ENCODE measurements around the gene THBD. TPM values are rescaled to one million over a fixed set of nuclear protein-coding genes. Genes with fewer than 3 reads are reported as not detected.
A peak's percentile ranks its signal among the peaks of the same experiment; 100 is the strongest.

THBD gene
- total and polyA plus RNA-seq, 10 donors = 7.2 to 255 (median 61.4) TPM

- Histone ChIP-seq H3K9me3 (no peaks in the 10 kb centered on the region), H3K27ac (peak overlapping the region; percentile 48 to 96 (median 84)), H3K4me3 (peak overlapping the region in 2 of 8 donors; percentile 43 to 67), H3K27me3 (replicated peaks in 1 of 7) (no peaks in the 10 kb centered on the region), H3K4me1 (peaks cover 5 to 71% (median 59%) of the 10 kb centered on the region in 6 donors), H3K36me3 (peaks cover 0 to 3% (median 0%) of the 10 kb centered on the region in 6 donors)
- peak; percentile 85 for DNase-seq
- peak; percentile 57 to 84 (median 65) for TF ChIP-seq POLR2AphosphoS5 (IDR thresholded peaks at IDR 0.05)
- TF ChIP-seq, protein P1, sequence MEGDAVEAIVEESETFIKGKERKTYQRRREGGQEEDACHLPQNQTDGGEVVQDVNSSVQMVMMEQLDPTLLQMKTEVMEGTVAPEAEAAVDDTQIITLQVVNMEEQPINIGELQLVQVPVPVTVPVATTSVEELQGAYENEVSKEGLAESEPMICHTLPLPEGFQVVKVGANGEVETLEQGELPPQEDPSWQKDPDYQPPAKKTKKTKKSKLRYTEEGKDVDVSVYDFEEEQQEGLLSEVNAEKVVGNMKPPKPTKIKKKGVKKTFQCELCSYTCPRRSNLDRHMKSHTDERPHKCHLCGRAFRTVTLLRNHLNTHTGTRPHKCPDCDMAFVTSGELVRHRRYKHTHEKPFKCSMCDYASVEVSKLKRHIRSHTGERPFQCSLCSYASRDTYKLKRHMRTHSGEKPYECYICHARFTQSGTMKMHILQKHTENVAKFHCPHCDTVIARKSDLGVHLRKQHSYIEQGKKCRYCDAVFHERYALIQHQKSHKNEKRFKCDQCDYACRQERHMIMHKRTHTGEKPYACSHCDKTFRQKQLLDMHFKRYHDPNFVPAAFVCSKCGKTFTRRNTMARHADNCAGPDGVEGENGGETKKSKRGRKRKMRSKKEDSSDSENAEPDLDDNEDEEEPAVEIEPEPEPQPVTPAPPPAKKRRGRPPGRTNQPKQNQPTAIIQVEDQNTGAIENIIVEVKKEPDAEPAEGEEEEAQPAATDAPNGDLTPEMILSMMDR (IDR thresholded peaks at IDR 0.05 in 8 of 11, conservative IDR thresholded peaks at IDR 0.05 in 3 of 11) = no peak
- 38 to 60% (median 45%) methylated on average over 13 to 14 of the region's 14 CpGs for WGBS, 5 donors
- intact Hi-C loops (cut with DNase I; ENCODE audit: low total_unique reads) = no loop called here
These were observed 37.5 kb upstream of the THBD start for GRCh38 chr20:23086931-23087411.

GRCh38 chr20:23086056-23086566 is 36.6 kb upstream of the THBD start, which contains the start of gene CD93:
TSS of gene CD93 (minus strand) at chr20:23086324. CDS start at chr20:23086192, 132 bp downstream.
- peak within 1 kb of the TSS; percentile 48 to 96 (median 84) for H3K27ac ChIP-seq
- peak; percentile 85 for DNase-seq
- intact Hi-C loops (cut with DNase I; ENCODE audit: low total_unique reads) = no loop called here
- 11 to 38% (median 27%) methylated on average over 14 to 28 of the region's 28 CpGs for WGBS, 5 donors
- H3K9me3 ChIP-seq = no peaks in the 10 kb centered on the region
- H3K36me3 ChIP-seq = peaks cover 0 to 11% (median 0%) of the 10 kb centered on the region in 6 donors
- H3K4me3 ChIP-seq = peak within 1 kb of the TSS; percentile 4 to 67 (median 32)
- no peaks in the 10 kb centered on the region for H3K27me3 ChIP-seq (replicated peaks in 1 of 7)
- TF ChIP-seq, protein P1 (IDR thresholded peaks at IDR 0.05 in 8 of 11, conservative IDR thresholded peaks at IDR 0.05 in 3 of 11) = no peak
- TF ChIP-seq POLR2A (IDR thresholded peaks at IDR 0.05) = peak in 1 of 3 donors; percentile 5
- TF ChIP-seq POLR2AphosphoS5 (IDR thresholded peaks at IDR 0.05) = peak; percentile 75 to 78 (median 77)
- peaks cover 5 to 76% (median 63%) of the 10 kb centered on the region in 6 donors for H3K4me1 ChIP-seq

- H3K4me1 ChIP-seq = peaks cover 5 to 79% (median 64%) of the 10 kb centered on the region in 6 donors
These were observed 36.1 kb upstream of the THBD start for GRCh38 chr20:23085436-23086055.

More at GRCh38 chr20:23085436-23086055, 36.1 kb upstream of the THBD start:
- peak overlapping the region; percentile 4 to 67 (median 32) for H3K4me3 ChIP-seq
- peak; percentile 83 for DNase-seq
- TF ChIP-seq, protein P1 (IDR thresholded peaks at IDR 0.05 in 8 of 11, conservative IDR thresholded peaks at IDR 0.05 in 3 of 11) = no peak
- peak in 1 of 3 donors; percentile 30 for TF ChIP-seq POLR2AphosphoS5 (IDR thresholded peaks at IDR 0.05)
- WGBS, 5 donors = 54 to 68% (median 57%) methylated on average over 12 to 23 of the region's 23 CpGs
- intact Hi-C loops (cut with DNase I; ENCODE audit: low total_unique reads) = no loop called here
- H3K27ac ChIP-seq = peak overlapping the region; percentile 48 to 96 (median 84)
- H3K27me3 ChIP-seq (replicated peaks in 1 of 7) = no peaks in the 10 kb centered on the region
- H3K36me3 ChIP-seq = peaks cover 0 to 16% (median 0%) of the 10 kb centered on the region in 6 donors
- no peaks in the 10 kb centered on the region for H3K9me3 ChIP-seq

Data from spleen (tissue), 11 donors.